ENCODE results near the gene RDX. TPM values are rescaled to one million over a fixed set of nuclear protein-coding genes. Genes with fewer than 3 reads are reported as not detected.
A peak's percentile ranks its signal among the peaks of the same experiment; 100 is the strongest.

The RDX gene
- total and polyA plus RNA-seq, 10 of the 15 experiments (the other 5 are each of a cell fraction or from before 2014, with no cell fraction given), result 24.6 to 62.2 (median 47.8) TPM

DNA sequence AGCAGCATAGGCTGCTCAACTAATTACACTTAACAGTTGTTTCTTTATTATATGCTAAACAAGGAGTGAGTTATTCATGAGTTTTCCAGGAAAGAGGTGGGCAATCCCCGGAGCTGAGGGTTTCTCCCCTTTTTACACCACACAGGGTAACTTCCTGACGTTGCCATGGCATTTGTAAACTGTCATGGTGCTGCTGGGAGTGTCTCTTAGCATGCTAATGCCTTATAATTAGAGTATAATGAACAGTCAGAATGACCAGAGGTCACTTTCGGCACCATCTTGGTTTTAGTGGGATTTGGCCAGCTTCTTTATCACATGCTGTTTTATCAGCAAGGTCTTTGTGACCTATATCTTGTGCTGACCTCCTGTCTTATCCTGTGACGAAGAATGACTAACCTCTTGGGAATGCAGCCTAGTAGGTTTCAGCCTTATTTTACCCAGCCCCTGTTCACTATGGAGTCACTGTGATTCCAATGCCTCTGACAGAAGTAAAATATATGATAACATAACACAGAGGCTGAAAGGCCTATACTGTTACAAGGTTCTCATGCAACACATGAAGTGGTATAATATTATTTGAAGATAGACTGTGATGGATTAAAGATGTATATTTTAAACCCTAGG lies 41.3 kb upstream of the RDX start:
- Histone ChIP-seq H3K27ac (ENCODE audit: control insufficient read depth, insufficient read depth) (peak overlapping the region; percentile 24; the same call in 1 of the 2 replicates), H3K27me3 (replicated peaks in 1 of 2; ENCODE audit: control insufficient read depth in 2 of 2, insufficient read depth in 2 of 2, low read length in 1 of 2) (no peaks in the 10 kb centered on the region), H3K9ac (ENCODE audit: control insufficient read depth, insufficient read depth, low read length) (no peak overlapping the region), H3K4me3 (no peak overlapping the region), H3K4me1 (ENCODE audit: control insufficient read depth, insufficient read depth, low read length) (peaks cover 7% of the 10 kb centered on the region; the same call in 1 of the 2 replicates), H2AFZ (ENCODE audit: control insufficient read depth, low read depth, low read length) (no peak overlapping the region), H3K4me2 (ENCODE audit: control insufficient read depth, insufficient read depth) (no peak overlapping the region), H3K79me2 (ENCODE audit: control insufficient read depth, insufficient read depth, low read length) (no peaks in the 10 kb centered on the region), H3K36me3 (ENCODE audit: control insufficient read depth in 2 of 2, insufficient read depth in 2 of 2, low read length in 1 of 2) (no peaks in the 10 kb centered on the region), H3K9me3 (replicated peaks; ENCODE audit: control insufficient read depth, insufficient read depth, low read length) (no peaks in the 10 kb centered on the region), H4K20me1 (ENCODE audit: control insufficient read depth, insufficient read depth) (no peaks in the 10 kb centered on the region)
- WGBS (ENCODE audit: insufficient coverage, insufficient replicate concordance, low lambda C conversion rate, missing lambda C conversion rate), result 27% methylated on average over 4 of the region's 4 CpGs
- CTCF ChIA-PET, result interaction anchor here (1.3 kb wide), 1 partner anchor 136 kb away, joined by 3 read pairs; no protein-coding TSS in a partner anchor
- peak; percentile 64 for ATAC-seq
- no peak for FAIRE-seq
- intact Hi-C loops (cut with micrococcal nuclease; ENCODE audit: unreplicated experiment) (no loop called here), in situ Hi-C loops (cut with MboI) (no loop called here)
- RAD21 ChIA-PET (ENCODE audit: unreplicated experiment), result interaction anchor here (1.3 to 4.1 kb wide), 4 partner anchors 9 to 136 kb away, joined by 4 to 29 read pairs (median 6); no protein-coding TSS in a partner anchor
- DNase-seq (ENCODE audit: low read depth, low spot score), result no peak
- no TSS peak for BruUV-seq (replicated peaks)
- POLR2A ChIA-PET, result interaction anchor here (0.6 to 3.5 kb wide), 6 partner anchors 8 to 35 kb away, joined by 3 to 21 read pairs (median 5); no protein-coding TSS in a partner anchor
- SMC1A ChIA-PET (ENCODE audit: uncharacterized antibody, unreplicated experiment), result interaction anchor here (0.9 to 3.0 kb wide), 9 partner anchors 8 to 50 kb away, joined by 3 to 37 read pairs (median 5); no protein-coding TSS in a partner anchor
- TF ChIP-seq ATF7 (IDR thresholded peaks at IDR 0.05; ENCODE audit: low read depth) (no peak), MYB (IDR thresholded peaks at IDR 0.05; ENCODE audit: borderline replicate concordance, low read depth, low read length) (no peak), JUND (IDR thresholded peaks at IDR 0.05; ENCODE audit: low read depth, low read length) (no peak), RCOR1 (conservative IDR thresholded peaks at IDR 0.05; ENCODE audit: low read depth, low read length) (no peak), ZNF622 (IDR thresholded peaks at IDR 0.05) (no peak), CEBPB (IDR thresholded peaks at IDR 0.05; ENCODE audit: borderline replicate concordance in 1 of 2, low read depth in 2 of 2, low read length in 2 of 2) (no peak), YY1 (IDR thresholded peaks at IDR 0.05; ENCODE audit: low read depth, low read length) (0 out of 2 replicates have a peak, but pooled peaks have one; percentile 13), NR2F1 (conservative IDR thresholded peaks at IDR 0.05) (peak; percentile 60)
- TF ChIP-seq, protein P1, sequence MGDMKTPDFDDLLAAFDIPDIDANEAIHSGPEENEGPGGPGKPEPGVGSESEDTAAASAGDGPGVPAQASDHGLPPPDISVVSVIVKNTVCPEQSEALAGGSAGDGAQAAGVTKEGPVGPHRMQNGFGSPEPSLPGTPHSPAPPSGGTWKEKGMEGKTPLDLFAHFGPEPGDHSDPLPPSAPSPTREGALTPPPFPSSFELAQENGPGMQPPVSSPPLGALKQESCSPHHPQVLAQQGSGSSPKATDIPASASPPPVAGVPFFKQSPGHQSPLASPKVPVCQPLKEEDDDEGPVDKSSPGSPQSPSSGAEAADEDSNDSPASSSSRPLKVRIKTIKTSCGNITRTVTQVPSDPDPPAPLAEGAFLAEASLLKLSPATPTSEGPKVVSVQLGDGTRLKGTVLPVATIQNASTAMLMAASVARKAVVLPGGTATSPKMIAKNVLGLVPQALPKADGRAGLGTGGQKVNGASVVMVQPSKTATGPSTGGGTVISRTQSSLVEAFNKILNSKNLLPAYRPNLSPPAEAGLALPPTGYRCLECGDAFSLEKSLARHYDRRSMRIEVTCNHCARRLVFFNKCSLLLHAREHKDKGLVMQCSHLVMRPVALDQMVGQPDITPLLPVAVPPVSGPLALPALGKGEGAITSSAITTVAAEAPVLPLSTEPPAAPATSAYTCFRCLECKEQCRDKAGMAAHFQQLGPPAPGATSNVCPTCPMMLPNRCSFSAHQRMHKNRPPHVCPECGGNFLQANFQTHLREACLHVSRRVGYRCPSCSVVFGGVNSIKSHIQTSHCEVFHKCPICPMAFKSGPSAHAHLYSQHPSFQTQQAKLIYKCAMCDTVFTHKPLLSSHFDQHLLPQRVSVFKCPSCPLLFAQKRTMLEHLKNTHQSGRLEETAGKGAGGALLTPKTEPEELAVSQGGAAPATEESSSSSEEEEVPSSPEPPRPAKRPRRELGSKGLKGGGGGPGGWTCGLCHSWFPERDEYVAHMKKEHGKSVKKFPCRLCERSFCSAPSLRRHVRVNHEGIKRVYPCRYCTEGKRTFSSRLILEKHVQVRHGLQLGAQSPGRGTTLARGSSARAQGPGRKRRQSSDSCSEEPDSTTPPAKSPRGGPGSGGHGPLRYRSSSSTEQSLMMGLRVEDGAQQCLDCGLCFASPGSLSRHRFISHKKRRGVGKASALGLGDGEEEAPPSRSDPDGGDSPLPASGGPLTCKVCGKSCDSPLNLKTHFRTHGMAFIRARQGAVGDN (IDR thresholded peaks at IDR 0.05), result peak; percentile 69; the same call in 1 of the 2 replicates
- TF ChIP-seq, protein P2, sequence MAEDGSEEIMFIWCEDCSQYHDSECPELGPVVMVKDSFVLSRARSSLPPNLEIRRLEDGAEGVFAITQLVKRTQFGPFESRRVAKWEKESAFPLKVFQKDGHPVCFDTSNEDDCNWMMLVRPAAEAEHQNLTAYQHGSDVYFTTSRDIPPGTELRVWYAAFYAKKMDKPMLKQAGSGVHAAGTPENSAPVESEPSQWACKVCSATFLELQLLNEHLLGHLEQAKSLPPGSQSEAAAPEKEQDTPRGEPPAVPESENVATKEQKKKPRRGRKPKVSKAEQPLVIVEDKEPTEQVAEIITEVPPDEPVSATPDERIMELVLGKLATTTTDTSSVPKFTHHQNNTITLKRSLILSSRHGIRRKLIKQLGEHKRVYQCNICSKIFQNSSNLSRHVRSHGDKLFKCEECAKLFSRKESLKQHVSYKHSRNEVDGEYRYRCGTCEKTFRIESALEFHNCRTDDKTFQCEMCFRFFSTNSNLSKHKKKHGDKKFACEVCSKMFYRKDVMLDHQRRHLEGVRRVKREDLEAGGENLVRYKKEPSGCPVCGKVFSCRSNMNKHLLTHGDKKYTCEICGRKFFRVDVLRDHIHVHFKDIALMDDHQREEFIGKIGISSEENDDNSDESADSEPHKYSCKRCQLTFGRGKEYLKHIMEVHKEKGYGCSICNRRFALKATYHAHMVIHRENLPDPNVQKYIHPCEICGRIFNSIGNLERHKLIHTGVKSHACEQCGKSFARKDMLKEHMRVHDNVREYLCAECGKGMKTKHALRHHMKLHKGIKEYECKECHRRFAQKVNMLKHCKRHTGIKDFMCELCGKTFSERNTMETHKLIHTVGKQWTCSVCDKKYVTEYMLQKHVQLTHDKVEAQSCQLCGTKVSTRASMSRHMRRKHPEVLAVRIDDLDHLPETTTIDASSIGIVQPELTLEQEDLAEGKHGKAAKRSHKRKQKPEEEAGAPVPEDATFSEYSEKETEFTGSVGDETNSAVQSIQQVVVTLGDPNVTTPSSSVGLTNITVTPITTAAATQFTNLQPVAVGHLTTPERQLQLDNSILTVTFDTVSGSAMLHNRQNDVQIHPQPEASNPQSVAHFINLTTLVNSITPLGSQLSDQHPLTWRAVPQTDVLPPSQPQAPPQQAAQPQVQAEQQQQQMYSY (CRISPR knock-in tag; IDR thresholded peaks at IDR 0.05), result no peak
- TF ChIP-seq, protein P3, sequence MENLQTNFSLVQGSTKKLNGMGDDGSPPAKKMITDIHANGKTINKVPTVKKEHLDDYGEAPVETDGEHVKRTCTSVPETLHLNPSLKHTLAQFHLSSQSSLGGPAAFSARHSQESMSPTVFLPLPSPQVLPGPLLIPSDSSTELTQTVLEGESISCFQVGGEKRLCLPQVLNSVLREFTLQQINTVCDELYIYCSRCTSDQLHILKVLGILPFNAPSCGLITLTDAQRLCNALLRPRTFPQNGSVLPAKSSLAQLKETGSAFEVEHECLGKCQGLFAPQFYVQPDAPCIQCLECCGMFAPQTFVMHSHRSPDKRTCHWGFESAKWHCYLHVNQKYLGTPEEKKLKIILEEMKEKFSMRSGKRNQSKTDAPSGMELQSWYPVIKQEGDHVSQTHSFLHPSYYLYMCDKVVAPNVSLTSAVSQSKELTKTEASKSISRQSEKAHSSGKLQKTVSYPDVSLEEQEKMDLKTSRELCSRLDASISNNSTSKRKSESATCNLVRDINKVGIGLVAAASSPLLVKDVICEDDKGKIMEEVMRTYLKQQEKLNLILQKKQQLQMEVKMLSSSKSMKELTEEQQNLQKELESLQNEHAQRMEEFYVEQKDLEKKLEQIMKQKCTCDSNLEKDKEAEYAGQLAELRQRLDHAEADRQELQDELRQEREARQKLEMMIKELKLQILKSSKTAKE (IDR thresholded peaks at IDR 0.05; ENCODE audit: low read depth, poor library complexity, severe bottlenecking), result no peak
